ENCODE data around the gene KRTAP5-1. TPM values are rescaled to one million over a fixed set of nuclear protein-coding genes. Genes with fewer than 3 reads are reported as not detected.

The KRTAP5-1 gene
- total RNA-seq, 1 donor: not detected

DNA sequence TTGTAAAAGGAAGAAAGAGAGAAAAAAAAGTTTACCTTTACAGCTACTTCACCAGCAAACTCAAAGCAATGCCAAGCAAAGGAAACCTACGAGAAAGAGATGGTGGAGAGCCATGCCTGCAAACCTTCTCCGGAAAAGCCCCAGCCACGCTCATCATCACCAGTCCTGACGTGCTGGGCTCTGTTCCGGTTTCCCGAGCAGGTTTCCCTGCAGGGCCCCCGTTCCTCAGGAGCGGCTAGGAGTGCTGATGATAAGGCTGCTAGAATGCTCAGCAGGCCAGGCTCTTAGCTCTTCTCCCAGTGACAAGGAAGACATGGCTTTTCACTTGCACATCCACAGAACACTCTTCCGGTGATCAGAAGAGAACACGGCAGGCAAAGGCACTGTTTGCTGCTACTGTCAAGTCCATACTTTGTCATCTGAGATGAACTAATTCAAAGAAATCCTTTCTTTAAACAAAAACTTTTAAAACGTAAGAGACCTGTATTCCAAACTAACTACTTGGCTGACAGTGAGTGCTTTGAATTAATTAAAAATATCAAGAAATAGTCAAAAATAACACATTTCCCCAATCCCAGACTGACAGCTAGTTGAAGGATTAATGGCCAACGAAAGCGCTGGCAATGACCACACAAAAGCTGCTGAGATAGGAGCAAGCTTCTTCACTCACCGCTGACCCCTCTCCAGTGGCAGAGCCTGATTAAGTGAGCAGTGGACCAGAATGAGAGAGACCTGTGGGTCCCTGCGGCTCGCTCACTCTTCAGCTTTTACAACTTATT, 48.8 kb downstream of the KRTAP5-1 start:
- Histone ChIP-seq H3K9me3 (ENCODE audit: low read depth, low read length) (no peaks in the 10 kb centered on the region), H3K4me3 (ENCODE audit: low read length) (no peak overlapping the region), H3K27me3 (ENCODE audit: insufficient read depth, low read length) (no peaks in the 10 kb centered on the region), H3K4me1 (ENCODE audit: insufficient read depth, low read length) (peaks cover 5% of the 10 kb centered on the region)

DNA sequence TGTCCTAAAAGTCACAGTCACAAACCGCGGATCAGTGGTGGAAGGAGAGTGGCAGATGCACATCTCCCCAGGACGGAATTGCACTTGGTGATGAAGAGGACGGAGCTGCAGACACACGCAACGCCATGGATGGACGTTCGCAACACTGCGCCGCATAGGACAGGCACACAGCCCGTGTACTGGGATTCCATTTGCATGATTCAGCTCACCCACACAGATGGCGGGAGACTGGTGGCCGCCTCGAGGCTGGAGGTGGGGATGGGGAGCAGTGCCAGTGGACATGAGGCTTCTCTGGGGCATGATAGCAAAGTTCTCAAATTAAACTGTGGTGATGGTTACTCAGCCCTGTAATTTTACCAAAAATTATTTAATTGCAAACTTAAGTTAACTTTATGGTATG, 50.4 kb downstream of the KRTAP5-1 start:
- no peaks in the 10 kb centered on the region for H3K9me3 ChIP-seq (ENCODE audit: low read depth, low read length)
- H3K27me3 ChIP-seq (ENCODE audit: insufficient read depth, low read length): no peaks in the 10 kb centered on the region
- no peak overlapping the region for H3K4me3 ChIP-seq (ENCODE audit: low read length)
- H3K4me1 ChIP-seq (ENCODE audit: insufficient read depth, low read length): peaks cover 5% of the 10 kb centered on the region

Other genes with a start within 250 kb of the KRTAP5-1 start
- 0.10 TPM for gene BRSK2, start 195.3 kb downstream of the KRTAP5-1 start, total RNA-seq
- gene MOB2, start 98.5 kb downstream of the KRTAP5-1 start, total RNA-seq: 20.7 TPM
- 12.5 TPM for gene DUSP8, start 13.0 kb downstream of the KRTAP5-1 start, total RNA-seq
- gene KRTAP5-2, start 13.0 kb upstream of the KRTAP5-1 start, total RNA-seq: not detected
- gene KRTAP5-3, start 23.2 kb upstream of the KRTAP5-1 start, total RNA-seq: not detected
- not detected for gene KRTAP5-4, start 36.9 kb upstream of the KRTAP5-1 start, total RNA-seq
- gene KRTAP5-5, start 44.5 kb upstream of the KRTAP5-1 start, total RNA-seq: not detected
- gene KRTAP5-6, start 111.9 kb upstream of the KRTAP5-1 start, total RNA-seq: not detected
- 4.8 TPM for gene IFITM10, start 165.3 kb upstream of the KRTAP5-1 start, total RNA-seq
- gene CTSD, start 178.6 kb upstream of the KRTAP5-1 start, total RNA-seq: 253 TPM
- gene SYT8, start 249.7 kb upstream of the KRTAP5-1 start, total RNA-seq: not detected